SU-DHL-6 (cell line): ENCODE data around the gene ID3.

ENCODE experiments used
- EZH2phosphoT487 ChIP-seq: fragments of 200-600 bp; sonication (generic), shearing (Covaris generic); conservative IDR thresholded peaks from 2 replicates; pipeline ENCODE4 v1.6.1; 2018; ENCODE audit warnings: mild to moderate bottlenecking, antibody characterized with exemption, low read length, moderate library complexity, mixed read lengths
- TF ChIP-seq, protein P1 (sequence below): fragments of 200-600 bp; sonication (generic); IDR thresholded peaks from one replicate; pipeline ENCODE4 v1.5.1; 2017; ENCODE audit warnings: antibody characterized with exemption, mild to moderate bottlenecking, low read length, moderate library complexity; ENCODE audit not compliant: insufficient read depth, poor library complexity, severe bottlenecking

DNA sequence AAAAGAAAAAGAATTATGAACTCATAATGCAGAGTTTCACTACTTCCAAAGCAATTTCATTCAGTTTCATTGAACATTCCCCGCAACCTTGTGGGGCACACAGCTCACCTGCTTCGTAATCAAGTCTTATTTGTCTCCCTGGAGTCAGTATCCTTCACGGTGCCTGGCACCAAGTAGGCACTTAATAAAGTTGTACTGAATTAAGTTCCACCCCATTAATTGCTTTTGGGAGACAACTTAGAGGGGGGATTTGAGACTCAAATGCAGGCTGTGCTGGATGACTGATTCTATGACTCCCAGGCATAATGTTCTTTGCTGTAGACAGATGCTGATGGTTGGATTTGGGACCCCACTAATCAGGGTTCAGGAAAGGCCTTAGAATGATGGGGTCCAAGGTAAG lies 6.5 kb upstream of the ID3 start:
- no peak for TF ChIP-seq EZH2phosphoT487
- TF ChIP-seq, protein P1, sequence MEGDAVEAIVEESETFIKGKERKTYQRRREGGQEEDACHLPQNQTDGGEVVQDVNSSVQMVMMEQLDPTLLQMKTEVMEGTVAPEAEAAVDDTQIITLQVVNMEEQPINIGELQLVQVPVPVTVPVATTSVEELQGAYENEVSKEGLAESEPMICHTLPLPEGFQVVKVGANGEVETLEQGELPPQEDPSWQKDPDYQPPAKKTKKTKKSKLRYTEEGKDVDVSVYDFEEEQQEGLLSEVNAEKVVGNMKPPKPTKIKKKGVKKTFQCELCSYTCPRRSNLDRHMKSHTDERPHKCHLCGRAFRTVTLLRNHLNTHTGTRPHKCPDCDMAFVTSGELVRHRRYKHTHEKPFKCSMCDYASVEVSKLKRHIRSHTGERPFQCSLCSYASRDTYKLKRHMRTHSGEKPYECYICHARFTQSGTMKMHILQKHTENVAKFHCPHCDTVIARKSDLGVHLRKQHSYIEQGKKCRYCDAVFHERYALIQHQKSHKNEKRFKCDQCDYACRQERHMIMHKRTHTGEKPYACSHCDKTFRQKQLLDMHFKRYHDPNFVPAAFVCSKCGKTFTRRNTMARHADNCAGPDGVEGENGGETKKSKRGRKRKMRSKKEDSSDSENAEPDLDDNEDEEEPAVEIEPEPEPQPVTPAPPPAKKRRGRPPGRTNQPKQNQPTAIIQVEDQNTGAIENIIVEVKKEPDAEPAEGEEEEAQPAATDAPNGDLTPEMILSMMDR = no peak
